ENCODE data around the gene AHNAK2. TPM values are rescaled to one million over a fixed set of nuclear protein-coding genes. Genes with fewer than 3 reads are reported as not detected.

AHNAK2 gene
- total RNA-seq, 1 donor from 2014 or later, result 1.1 TPM

- H3K27ac Mint-ChIP-seq, result no peak overlapping the region
- H3K4me3 Mint-ChIP-seq (ENCODE audit: low read depth), result no peak overlapping the region
- H3K4me1 Mint-ChIP-seq (ENCODE audit: low read depth), result peaks cover 13% of the 10 kb centered on the region
Observed at GRCh38 chr14:105023791-105024480, 45.8 kb upstream of the AHNAK2 start.

GRCh38 chr14:105023144-105023543 is 45.0 kb upstream of the AHNAK2 start:
- Mint-ChIP-seq H3K4me1 (ENCODE audit: low read depth) (peaks cover 17% of the 10 kb centered on the region), H3K9me3 (ENCODE audit: low read depth) (no peaks in the 10 kb centered on the region), H3K36me3 (ENCODE audit: insufficient read depth) (no peaks in the 10 kb centered on the region), H3K27ac (no peak overlapping the region), H3K4me3 (ENCODE audit: low read depth) (no peak overlapping the region), H3K27me3 (peaks cover 9% of the 10 kb centered on the region)
- no peak for TF ChIP-seq CTCF (IDR thresholded peaks at IDR 0.05; ENCODE audit: unreplicated experiment)
- no peak for DNase-seq (ENCODE audit: low spot score, unreplicated experiment)

More at GRCh38 chr14:105023791-105024480, 45.8 kb upstream of the AHNAK2 start:
- H3K36me3 Mint-ChIP-seq (ENCODE audit: insufficient read depth), result no peaks in the 10 kb centered on the region
- no peaks in the 10 kb centered on the region for H3K9me3 Mint-ChIP-seq (ENCODE audit: low read depth)
- TF ChIP-seq CTCF (IDR thresholded peaks at IDR 0.05; ENCODE audit: unreplicated experiment), result no peak
- H3K27me3 Mint-ChIP-seq, result peaks cover 17% of the 10 kb centered on the region
- DNase-seq (ENCODE audit: low spot score, unreplicated experiment), result no peak

- TF ChIP-seq CTCF (IDR thresholded peaks at IDR 0.05; ENCODE audit: unreplicated experiment), result no peak
- H3K4me3 Mint-ChIP-seq (ENCODE audit: low read depth), result peak overlapping the region; percentile 84
- no peak for DNase-seq (ENCODE audit: low spot score, unreplicated experiment)
- H3K36me3 Mint-ChIP-seq (ENCODE audit: insufficient read depth), result no peaks in the 10 kb centered on the region
- H3K27ac Mint-ChIP-seq, result no peak overlapping the region
- peaks cover 4% of the 10 kb centered on the region for H3K27me3 Mint-ChIP-seq
- peaks cover 21% of the 10 kb centered on the region for H3K4me1 Mint-ChIP-seq (ENCODE audit: low read depth)
- H3K9me3 Mint-ChIP-seq (ENCODE audit: low read depth), result no peaks in the 10 kb centered on the region
Observed at GRCh38 chr14:105022276-105022670, 44.1 kb upstream of the AHNAK2 start.

- no peaks in the 10 kb centered on the region for H3K36me3 Mint-ChIP-seq (ENCODE audit: insufficient read depth)
- TF ChIP-seq CTCF (IDR thresholded peaks at IDR 0.05; ENCODE audit: unreplicated experiment), result peak; percentile 43
- peak overlapping the region; percentile 84 for H3K4me3 Mint-ChIP-seq (ENCODE audit: low read depth)
- no peaks in the 10 kb centered on the region for H3K9me3 Mint-ChIP-seq (ENCODE audit: low read depth)
- DNase-seq (ENCODE audit: low spot score, unreplicated experiment), result peak; percentile 36
- peaks cover 23% of the 10 kb centered on the region for H3K4me1 Mint-ChIP-seq (ENCODE audit: low read depth)
- H3K27ac Mint-ChIP-seq, result peak overlapping the region; percentile 97
- peaks cover 4% of the 10 kb centered on the region for H3K27me3 Mint-ChIP-seq
Observed at GRCh38 chr14:105021656-105022275, 43.6 kb upstream of the AHNAK2 start.

GRCh38 chr14:105020815-105021655 is 42.9 kb upstream of the AHNAK2 start, which contains the start of gene CDCA4:
CDCA4 (minus strand) TSS chr14:105021083; CDS start chr14:105011929, 9,154 bp downstream.
- Mint-ChIP-seq H3K27ac (peak within 1 kb of the TSS; percentile 97), H3K9me3 (ENCODE audit: low read depth) (no peaks in the 10 kb centered on the region), H3K4me1 (ENCODE audit: low read depth) (peaks cover 26% of the 10 kb centered on the region), H3K27me3 (peaks cover 1% of the 10 kb centered on the region), H3K36me3 (ENCODE audit: insufficient read depth) (no peaks in the 10 kb centered on the region), H3K4me3 (ENCODE audit: low read depth) (peak within 1 kb of the TSS; percentile 84)
- no peak for TF ChIP-seq CTCF (IDR thresholded peaks at IDR 0.05; ENCODE audit: unreplicated experiment)
- peak; percentile 99 for DNase-seq (ENCODE audit: low spot score, unreplicated experiment)

Measured in progenitor cell of endocrine pancreas (in vitro differentiated cells).